Raji (cell line): Measurements from ENCODE around the gene SP110.

Experiments used
- POLR2A ChIP-seq: IDR thresholded peaks from 2 replicates; pipeline ENCODE4 v1.6.1; 2011; ENCODE audit warnings: low read depth, low read length, control low read depth; ENCODE audit not compliant: insufficient read depth

Gene SP110

DNA sequence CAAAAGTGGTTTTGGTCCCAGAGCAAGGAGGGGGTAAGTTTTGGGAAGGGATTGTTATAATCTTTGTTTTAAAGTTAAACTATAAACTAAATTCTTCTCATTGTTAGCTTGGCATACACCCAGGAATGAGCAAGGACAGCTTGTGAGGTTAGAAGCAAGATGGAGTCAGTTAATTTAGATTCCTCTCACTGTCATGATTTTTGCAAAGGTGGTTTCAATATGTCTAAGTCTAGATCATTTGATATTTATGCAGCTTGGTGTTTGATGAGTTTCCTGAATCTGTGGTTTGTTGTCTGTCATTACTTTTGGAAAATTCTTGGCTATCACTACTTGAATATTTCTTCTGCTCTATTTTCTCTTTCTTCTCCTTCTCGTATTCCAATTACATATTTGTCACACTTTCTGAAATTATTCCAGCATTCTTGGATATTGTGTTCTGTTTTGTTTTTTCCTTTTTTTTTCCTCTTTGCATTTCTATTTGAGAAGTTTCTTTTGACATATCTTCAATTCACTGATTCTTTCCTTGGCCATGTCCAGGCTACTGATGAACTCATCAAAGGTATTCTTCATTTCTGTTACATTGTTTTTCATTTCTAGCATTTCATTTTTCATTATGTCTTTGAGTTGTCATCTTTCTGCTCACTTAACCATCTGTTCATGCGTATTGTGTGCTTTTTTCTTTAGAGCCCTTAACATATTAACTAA is 10.9 kb upstream of the SP110 start:
- TF ChIP-seq POLR2A = no peak

DNA sequence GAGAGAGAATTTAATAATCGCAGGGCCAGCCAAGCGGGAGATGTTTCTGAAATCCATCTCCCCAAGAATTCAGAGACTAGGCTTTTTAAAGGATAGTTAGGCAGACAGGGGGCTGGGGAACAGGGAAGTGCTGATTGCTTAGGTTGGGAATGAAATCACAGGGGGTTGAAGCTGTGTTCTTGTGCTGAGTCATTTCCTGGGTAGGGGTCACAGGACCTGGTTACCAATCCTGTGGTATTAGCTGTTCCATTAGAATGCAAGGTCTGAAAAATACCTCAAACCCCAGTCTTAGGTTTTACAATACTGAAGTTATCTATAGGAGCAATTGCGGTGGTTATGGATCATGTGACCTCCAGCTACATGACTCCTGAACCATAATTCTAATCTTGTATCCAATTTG is 10.3 kb upstream of the SP110 start:
- no peak for TF ChIP-seq POLR2A

DNA sequence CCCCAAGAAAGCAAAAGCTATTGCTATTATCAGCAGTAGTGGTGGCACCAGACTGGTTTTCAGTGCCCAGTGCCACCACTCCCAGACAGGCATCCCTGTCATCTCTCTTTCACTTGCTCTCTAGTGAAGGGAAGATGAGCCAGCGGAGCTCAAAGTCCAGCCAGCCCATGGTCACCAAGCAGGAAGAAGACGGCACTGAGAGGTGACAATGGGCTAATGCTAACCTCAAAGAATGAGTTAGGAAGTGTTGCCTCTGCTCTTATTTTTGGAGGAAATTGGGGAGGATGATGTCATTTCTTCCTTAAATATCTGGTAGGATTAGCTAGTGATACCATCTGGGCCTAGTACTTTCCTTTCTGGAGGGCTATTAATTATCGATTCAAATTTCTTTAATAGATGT is 7.4 kb upstream of the SP110 start:
- no peak for TF ChIP-seq POLR2A

DNA sequence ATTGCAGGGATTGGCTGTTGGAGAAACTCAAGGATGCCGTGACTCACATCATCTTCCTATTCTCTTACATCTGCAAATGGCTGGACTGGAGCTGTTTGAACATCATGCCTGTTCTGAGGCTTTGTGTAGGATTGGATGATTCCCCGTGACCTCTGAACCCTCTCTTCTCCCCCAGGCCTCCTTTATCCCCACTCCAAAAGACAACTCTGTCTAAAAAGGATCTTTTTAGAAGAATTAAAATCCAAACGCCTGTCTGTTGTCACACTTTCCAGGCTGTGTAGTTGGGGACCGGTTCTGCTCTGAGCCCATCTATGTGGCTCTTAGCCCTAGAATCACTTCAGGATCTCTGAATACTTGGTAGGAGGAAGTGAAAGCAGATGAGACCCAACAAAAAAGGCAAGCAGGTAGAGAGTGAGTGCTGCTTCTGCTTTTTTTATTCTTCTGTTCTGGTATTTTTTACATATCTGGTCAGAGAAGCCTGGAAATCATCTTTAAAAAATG is 6.3 kb upstream of the SP110 start:
- no peak for TF ChIP-seq POLR2A

DNA sequence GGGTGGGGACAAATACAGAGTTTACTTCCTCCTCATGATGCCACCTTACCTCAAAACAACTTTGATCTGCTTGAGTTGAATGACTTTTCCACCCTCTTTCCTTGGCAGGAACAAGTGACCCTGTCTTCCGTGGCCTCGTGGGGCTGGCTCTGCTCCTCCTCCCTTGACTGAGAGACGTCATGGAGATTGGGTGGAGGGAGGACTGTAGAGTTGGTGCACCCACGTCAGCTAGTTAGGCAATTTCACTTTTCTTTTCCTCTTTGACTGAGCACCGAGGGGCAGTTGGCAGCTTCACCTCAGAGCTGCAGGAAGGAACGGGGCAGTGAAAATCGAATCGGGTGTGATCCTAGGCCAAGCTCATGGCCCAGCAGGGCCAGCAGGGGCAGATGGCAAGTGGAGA is 5.7 kb upstream of the SP110 start, which contains the start of gene SP140:
Gene SP140, plus strand, starts transcription at position 251 of the 400 bp plus-strand sequence. Its CDS starts 109 bp downstream, at position 360.
- TF ChIP-seq POLR2A = peak; percentile 71

DNA sequence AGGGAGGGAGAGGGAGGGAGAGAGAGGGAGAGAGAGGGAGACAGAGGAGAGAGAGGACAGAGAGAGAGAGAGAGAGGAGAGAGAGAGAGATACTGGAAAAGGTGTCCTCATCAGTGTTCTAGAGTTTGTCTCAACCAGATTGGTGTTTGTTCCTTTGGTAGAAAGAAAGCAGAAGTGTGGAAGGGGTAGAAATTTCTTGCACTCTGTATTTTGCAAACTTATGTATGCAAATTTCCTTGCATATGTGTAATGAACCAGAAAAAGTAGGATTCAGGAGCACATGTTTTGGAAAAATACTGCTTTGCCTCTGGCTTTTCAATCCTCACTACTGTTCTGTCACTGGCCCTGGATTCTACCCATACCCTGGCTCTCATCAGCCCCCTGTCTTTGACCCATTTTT is 4.7 kb upstream of the SP110 start:
- TF ChIP-seq POLR2A = no peak

DNA sequence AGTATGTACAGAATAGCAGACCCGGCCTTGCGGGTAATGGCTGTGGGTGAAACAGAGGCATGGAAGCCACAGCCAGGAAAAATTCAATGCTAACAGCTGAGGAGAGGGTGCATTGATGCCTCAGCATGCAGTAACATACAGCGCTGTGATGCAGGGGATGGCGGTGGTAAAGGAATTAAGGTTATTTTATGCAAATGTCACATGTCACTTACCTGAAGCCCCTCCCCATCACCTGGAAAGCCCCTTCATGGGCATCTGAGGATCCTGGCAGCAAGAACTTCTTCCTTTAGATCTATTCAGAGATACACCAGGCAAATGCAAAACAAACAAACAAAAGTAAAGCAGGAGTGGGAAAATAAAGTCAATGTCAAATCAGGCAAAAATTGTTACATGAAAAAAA is 1.7 kb upstream of the SP110 start:
- no peak for TF ChIP-seq POLR2A

DNA sequence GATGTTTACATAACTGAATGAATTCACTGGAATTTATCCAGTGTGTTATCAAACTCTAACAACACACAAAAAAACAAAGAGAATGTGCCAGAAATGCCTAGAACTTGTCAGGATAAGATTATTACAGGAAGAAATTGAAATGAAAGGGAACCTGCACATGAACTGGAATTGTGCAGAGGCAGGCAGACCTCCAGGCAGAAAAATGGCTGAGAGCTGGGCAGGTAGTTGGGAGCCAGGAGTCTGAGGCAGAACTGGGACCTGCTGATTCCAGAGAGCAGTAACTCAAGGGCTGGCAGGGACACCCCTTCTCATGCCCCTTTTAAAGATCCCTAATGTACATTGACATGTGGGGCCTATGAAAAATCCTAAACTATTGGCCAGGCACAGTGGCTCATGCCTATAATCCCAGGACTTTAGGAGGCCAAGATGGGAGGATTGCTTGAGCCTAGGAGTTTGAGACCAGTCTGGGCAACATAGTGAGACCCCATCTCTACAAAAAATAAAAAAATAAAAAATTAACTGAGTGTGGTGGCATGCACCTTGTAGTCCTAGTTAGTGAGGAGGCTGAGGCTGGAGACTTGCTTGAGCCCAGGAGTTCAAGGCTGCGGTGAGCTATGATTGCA is 674 bp upstream of the SP110 start:
- no peak for TF ChIP-seq POLR2A

DNA sequence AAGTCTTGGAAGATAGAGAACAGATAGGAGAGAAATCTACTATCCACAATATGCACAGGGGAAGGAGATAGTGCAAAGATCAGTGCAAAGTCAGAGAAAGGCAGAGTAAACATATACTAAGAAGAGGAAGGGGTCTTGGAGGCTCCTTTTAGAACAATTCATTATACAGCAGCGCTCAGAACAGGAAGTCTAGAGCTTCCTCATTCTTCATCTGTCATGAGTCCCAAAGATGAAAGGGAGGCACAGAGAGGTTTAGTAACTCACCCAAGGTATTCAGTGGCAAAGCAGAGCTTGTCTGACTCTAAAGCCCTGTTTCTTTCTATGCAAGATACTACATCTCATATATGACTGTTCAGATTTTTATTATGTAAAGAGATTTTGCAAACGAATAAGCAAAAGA is 1.4 kb downstream of the SP110 start:
- no peak for TF ChIP-seq POLR2A

DNA sequence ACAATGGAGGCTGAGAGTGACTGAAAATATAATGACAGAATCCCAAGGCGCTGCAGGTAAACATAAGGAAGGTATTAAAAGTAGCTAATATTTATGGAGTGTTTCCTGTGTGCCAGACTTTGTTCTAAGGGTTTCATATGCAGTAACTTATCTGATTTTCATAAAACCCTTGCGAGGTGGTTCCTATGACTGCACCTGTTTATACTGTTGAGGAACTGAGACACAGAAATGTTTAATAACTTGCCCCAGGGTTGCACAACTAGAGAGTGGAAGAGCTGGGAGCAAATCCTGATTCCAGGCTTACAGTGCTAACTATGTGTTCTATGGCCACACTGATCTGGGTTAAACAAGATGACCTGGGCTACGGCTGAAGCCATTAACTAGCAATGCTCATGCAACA is 2.4 kb downstream of the SP110 start:
- TF ChIP-seq POLR2A = no peak

DNA sequence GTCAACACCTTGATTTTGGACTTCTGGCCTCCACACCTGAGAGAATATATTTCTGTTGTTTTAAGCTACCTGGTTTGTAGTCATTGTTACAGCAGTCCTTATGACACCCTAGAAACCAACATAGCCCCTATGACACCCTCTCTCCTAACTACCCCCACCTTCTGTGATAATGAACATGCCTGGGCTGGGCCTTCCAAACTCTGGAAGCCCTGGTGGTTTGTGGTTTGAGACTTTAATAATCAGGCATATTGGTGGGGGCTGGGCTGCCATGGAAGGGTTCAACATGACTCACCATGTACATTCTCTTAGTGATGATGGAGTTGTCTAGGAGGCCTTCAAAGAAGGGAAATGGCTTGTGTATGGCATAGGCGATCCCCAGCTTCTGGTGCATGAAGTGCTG is 3.3 kb downstream of the SP110 start:
- no peak for TF ChIP-seq POLR2A

DNA sequence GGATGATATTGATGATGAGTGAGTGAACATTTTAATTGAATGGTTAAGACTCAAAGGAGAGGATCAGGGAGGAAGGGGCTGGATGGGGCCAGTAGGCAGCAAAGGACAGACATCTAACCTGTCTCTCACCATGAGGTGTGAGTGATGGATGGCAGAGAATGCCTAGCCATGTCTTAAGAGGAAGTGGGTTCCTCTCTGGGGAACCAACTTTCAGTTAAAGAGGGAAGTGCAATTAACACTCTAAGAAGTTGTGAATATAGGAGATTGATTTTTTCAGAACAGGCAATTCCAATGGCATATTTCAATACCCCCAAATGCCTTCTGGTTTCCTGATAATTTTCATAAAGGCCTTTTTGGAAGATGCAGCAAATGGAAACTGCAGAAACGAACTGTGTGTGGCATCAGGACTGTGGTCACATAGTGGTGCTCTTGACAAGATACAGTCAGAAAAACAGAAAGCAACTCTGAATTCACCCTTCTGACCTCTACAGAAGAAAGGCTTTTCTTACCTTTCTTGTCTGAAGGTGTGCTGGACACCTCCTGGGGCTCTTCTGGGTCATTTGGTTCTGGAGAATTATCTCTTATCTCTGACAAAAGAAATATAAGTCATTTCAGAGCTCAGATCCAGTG is 10.2 kb downstream of the SP110 start:
- TF ChIP-seq POLR2A = no peak

DNA sequence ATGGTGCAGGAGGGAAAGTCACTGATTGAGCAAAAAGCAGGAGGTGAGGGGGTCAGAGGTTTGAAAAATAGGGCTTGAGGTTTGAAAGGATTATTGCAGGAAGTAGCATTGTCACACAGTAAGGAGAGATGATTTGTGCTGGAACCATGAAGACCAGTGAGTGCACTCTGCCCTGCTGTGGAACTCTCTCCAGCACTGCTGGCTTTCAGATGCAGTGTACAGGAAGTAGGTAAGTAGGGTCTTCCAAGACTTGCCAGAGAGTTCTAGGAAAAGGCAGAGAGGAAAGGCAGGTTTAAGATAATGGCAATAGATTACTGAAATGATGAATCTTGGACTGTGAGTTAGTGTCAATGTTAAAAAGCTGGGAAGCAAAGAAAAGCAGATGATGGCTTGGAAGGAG is 11.2 kb downstream of the SP110 start:
- no peak for TF ChIP-seq POLR2A

DNA sequence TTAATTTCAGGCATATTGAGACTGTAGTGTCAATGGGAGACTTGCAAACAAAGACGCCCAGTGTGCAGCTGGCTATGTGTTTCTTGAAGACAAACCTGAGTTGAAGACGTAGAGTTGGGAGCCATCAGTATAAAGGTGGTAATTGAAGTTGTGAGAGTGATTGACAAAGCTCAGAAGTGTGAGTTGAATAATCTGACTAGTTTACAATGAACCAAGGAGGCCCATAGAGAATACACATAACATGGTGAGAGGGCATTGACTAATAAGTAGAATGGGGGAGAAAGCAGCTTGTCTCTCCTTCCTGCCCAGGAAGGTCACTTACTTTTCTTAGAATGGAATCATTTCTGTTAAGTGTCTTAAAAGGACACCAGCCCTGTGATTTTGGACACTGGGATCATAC is 14.1 kb downstream of the SP110 start:
- no peak for TF ChIP-seq POLR2A

DNA sequence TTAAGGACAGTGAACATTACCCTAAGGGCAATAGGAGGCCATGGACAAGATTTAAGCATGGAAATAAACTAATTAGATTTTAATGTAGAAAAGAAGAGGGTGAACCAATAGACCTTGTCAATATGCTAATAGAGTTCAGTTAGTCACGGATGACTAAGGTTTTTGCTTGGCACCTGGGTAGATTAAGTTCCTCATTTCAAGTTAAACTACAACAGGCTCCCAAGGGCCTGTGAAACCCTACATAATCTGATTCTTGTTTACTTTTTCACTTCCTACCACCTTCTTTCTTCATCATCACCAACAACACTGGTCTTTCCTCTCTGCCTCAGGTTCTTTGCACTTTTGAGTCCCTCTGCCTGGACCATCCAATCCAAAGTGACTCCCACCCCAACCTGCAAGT is 14.8 kb downstream of the SP110 start:
- TF ChIP-seq POLR2A = peak; percentile 32; the same call in 1 of the 2 replicates

DNA sequence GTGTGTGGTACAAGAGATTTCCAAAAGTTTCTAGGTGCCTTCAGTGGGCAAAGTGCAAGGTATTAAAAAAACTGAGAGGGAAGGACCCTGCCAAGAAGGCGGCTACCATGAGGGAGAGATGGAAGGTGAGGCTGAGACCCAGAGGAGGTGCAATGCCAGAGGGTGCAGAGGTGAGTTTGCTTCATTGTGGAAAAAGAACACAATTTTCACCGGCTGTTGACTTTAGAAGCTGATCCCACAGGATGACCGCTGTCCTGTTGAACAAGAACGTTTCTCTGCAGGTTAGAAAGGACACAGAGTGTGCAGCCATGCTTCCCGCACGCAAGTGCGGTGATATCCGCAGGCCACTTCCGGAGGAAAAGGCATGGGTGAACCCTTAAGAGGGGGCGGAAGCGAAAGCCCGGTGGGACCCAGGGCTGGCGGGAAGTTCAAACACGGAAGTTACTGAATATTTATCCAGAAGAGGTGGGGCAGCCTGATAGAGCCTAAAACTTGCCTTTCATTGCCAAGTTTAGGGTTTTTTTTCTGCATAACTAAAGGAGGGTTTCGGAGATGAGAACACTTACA is 16.6 kb downstream of the SP110 start:
- 0 out of 2 replicates have a peak, but pooled peaks have one; percentile 20 for TF ChIP-seq POLR2A
